Activated CD4-positive, alpha-beta T cell treated with anti-CD3 and anti-CD28 coated beads for 24 hours (primary cell): ENCODE data around the gene DNAJC25.
"Not testable (repeated sequence)": the region's sequence is repeated elsewhere in the genome, so short reads cannot be mapped to it uniquely, and the experiment has no call there.

Experiments used
- DNase-seq, 2 donors: peaks; one replicate each; pipeline ENCODE4 v3.0.0-alpha.2; 2020; ENCODE audit warnings: low read depth in 2 of 2

DNAJC25 gene

DNA sequence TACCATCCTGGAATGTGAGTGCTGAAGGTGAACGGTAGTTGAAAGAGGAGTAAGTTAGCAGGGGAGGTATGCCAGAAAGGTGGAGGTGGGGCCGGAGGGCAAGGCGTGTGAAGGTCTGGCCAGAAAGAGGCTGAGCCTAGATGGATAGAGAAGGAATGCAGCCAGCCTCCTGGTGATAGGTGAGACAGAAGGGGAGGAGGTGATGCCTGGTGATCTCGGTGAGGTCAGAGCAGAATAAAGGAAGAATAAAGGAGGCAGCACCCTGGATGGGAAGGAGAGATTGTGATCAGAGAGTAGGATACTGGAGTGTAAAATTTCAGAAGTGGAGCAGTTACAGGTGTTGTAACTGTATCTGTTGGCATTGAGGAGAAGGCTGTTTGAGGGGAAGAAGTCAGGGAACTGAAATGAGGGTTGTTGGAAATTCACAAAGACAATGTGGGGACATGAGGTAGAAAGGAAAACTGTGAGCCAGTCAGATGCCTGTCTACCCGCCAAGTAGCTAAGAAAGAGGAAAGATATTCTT, 32.2 kb downstream of the DNAJC25 start:
- DNase-seq = no peak

GRCh38 chr9:111668026-111668573, 37.0 kb downstream of the DNAJC25 start:
- no peak for DNase-seq

- not testable (repeated sequence) for DNase-seq
These were observed 37.5 kb downstream of the DNAJC25 start for GRCh38 chr9:111668601-111669000.

- no peak for DNase-seq
These were observed 43.2 kb downstream of the DNAJC25 start for GRCh38 chr9:111674319-111674718.

- no peak for DNase-seq
These were observed 45.0 kb downstream of the DNAJC25 start for GRCh38 chr9:111676116-111676515.

DNA sequence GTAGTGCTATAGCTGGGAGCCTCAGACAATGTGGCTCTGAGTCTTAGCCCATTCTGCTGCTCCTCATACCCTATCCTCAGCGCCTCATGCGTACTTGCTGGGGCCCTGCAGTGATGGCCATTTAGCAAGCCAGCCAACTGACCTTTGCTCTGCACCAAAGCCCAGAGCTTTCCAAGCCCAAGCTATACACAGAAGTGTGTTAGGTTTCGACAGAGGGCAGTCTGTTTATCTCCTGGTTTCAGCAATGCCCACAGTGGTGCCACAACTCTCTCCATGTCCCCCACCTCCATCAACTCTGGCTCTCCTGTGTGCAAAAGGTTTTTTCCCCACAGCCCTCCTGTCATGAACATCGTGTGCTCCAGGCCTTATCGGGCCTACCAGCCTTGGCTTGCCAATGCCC, 47.2 kb downstream of the DNAJC25 start:
- no peak for DNase-seq

DNA sequence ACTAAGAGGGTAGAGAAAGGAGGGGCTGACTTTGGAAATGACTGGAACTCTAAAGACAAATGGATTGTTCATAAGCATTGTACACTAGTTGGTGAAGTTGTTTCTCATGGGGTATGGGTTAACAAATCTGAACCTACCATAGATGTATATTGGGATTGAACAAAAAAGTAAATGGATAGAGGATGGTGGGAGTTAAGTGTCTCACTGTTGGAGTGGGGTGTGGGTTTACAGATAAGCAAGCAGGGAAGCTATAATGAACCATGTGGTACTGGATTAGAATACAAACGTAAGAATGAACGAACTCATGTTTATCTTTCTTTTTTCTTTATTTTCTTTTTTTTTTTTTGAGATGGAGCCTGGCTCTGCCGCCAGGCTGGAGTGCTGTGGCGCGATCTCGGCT, 48.1 kb downstream of the DNAJC25 start:
- DNase-seq = no peak

DNA sequence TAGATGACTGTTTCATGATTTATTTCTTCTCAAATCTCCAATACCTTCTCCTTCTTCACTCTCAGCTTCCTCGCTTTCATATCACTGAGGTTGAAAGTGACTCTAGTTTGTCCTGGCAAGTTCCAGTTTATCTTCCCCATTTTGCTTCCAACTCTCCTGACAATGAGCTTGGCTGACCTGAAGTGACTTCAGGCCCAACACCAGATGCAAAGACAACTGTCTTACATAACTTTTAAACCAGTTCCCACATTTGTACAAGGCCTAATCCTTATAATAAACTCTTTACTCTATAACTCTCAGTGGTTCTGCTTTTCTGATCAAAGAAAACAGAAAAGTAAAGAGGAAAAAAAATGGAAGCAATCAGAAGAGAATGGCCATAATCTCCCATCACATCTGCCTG, 52.3 kb downstream of the DNAJC25 start:
- no peak for DNase-seq

- DNase-seq = no peak
These were observed 60.7 kb downstream of the DNAJC25 start for GRCh38 chr9:111691672-111692329.

- DNase-seq = no peak
These were observed 65.7 kb downstream of the DNAJC25 start for GRCh38 chr9:111696796-111697195.

DNA sequence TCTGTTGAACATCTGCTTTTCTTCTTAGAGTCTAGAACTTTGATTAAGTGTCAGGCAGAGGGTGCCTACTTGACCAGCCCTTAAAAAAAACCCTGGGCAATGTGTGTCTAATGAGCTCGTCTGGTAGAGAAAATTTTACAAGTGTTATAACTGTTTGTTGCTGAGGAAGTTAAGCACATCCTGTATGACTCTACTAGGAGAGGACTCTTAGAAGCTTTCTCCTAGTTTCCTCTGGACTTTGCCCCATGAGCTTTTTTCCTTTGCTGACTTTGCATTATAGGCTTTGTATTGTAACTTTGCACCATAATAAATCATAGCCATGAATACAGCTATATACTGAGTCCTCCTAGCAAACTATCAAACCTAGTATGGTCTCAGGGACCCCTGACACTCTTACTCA, 69.6 kb downstream of the DNAJC25 start:
- DNase-seq = no peak
